ENCODE measurements around the gene ZNF738.

- TF ChIP-seq, protein P1, sequence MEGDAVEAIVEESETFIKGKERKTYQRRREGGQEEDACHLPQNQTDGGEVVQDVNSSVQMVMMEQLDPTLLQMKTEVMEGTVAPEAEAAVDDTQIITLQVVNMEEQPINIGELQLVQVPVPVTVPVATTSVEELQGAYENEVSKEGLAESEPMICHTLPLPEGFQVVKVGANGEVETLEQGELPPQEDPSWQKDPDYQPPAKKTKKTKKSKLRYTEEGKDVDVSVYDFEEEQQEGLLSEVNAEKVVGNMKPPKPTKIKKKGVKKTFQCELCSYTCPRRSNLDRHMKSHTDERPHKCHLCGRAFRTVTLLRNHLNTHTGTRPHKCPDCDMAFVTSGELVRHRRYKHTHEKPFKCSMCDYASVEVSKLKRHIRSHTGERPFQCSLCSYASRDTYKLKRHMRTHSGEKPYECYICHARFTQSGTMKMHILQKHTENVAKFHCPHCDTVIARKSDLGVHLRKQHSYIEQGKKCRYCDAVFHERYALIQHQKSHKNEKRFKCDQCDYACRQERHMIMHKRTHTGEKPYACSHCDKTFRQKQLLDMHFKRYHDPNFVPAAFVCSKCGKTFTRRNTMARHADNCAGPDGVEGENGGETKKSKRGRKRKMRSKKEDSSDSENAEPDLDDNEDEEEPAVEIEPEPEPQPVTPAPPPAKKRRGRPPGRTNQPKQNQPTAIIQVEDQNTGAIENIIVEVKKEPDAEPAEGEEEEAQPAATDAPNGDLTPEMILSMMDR (IDR thresholded peaks at IDR 0.05) = no peak
- no peak for TF ChIP-seq POLR2A (IDR thresholded peaks at IDR 0.05)
These were observed 51.4 kb downstream of the ZNF738 start for GRCh38 chr19:21410166-21410565.
